HG03135 (cell line): ENCODE results near the gene RCAN2.

Experiments used
- ATAC-seq: cut with Tn5 transposase; IDR thresholded peaks from one replicate; pipeline ENCODE4 v1.9.1; 2021; ENCODE audit warnings: mild to moderate bottlenecking, moderate library complexity; ENCODE audit not compliant: unreplicated experiment

Gene RCAN2

DNA sequence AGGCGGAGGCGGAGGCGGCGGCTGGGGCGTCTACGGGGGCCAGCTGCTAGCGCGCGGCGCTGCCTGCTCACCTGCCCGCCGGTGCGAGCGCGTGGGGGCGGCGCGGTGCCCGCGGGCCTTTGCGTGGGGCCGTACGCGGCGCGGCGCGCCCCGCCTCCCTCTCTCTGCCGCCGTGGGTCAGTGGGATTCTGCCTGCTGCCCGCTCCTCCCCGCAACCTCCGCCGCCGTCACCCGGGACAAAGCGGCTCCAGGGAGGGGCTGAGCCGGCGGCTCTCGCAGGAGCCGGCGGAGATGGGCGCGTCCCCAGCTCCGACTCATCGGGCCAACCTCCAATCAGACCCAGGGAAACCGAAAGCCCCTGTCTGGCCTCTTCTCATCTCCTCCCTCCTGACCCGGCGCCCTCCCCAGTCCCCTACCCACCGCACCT, at the start of gene RCAN2:
Gene RCAN2, minus strand, starts transcription at position 249 of the 427 bp plus-strand sequence.
- no peak for ATAC-seq

DNA sequence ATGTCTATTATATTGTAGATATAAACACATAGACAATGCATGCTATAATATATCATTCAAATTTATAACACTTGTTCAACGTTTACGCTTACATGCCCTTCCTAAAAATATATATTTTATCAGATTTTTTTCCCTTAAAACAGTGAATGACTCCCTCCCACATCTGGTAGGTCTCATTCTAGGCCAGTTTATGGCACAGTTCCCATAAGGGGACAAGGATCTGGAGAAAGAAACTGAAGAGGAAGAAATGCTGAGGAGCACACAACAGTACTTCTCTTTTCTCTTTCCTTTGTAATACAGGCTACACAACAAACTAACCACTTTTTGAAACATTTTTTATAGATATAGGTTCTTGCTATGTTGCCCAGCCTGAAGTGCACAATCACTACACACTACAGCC, 48.6 kb upstream of the RCAN2 start:
- no peak for ATAC-seq

DNA sequence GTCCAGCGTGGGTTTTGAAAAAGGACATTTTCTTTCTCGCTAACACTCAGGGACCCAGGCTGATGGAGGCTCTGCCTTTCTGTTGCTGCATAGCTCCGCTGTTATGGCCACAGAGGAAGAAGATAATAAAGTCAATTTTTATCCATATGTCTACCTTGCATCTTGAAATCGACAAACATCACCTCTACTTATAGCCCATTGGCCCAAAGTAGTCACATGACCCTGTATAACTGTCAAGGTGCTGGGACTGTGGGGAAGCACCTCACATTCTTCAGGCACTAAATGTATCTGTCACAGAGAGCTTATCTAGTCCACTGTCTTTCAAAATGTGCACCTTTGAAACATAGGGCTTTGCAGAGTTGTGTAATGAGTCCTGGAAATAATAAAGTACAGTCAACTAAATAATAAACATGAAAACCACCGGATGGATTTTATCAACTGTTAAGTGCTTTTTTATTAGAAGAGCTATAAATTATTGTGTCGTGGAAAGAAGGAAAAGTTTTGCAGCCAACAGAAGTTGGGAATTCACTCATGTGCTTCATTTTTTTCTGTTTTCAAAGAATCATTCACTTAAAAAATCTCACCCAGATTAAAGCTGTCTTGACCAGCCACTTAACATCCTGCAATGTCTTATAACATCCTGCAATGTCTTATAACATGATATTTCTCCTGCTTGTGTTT, 47.7 kb upstream of the RCAN2 start:
- ATAC-seq: no peak

DNA sequence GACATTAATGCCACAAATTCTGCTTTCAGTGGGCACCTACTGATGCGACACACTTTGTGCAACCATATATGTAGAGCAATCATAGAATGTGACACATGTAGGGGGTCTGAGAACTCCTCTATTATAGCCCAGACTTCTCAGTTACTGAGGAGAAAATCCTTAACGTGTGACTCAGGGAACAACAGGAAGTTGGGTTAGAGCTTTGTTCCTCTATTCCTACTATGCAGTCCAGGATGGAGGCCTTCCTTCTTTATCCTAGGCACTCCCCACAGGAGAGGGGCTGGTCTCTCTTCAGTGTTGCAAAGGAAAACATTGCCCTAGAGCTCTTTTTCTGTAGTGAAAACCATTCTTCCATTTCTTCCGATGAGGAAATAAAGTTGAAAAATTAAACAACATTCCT, 39.6 kb upstream of the RCAN2 start:
- ATAC-seq: no peak

DNA sequence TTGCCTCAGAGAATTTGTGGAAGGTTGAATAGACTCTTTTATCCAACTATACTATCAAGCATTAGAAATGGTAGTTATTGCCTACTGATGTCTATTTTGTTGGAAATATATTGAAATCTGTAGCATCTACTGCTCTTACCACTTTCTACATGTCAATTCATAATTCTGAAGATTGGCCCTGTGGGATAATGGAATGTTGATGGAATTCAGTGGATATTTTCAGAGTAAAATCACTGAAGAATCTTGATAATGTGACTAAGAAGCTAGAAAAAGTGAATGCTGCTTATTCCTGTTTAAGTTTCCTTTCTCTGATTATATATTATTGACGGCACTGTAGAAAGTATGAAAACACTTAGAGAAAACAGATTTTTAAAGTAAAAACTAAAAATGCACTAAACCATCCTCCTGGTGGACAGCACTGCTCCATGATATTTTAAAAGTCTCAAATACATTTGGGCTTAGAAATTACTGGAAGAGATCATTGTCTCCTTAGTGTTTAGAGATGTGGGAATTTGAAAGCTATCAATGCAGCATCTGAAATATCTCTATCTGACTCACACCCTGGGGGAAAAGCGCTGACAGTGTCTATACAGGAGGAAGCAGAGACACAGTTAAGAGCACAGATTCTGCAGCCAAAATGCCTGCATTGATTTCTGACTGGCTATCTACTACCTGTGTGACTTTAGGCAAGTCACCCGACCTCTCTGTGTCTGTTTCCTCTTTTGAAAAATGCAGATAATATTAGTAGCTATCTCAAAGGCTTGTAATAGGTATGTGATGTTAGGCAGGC, 37.9 kb upstream of the RCAN2 start:
- ATAC-seq: no peak

DNA sequence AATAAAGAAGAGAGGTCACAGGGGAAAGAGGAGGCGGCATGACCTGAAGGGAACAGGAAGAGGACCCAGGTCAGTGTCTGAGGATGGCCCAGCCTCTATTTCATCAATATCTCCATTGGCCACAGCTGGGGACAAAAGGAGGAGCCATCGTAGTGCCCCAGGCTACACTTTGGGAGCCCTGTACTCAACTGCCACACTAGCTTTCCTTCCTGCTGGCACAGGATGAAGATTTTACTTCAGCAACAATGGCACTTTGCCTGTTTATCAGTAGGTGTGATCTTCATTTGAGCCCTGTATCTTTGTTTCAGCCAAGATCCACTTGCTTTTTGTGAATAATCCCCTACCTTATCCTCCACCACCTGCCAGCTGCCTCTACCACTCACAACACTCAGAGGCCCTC, 35.4 kb upstream of the RCAN2 start:
- no peak for ATAC-seq

DNA sequence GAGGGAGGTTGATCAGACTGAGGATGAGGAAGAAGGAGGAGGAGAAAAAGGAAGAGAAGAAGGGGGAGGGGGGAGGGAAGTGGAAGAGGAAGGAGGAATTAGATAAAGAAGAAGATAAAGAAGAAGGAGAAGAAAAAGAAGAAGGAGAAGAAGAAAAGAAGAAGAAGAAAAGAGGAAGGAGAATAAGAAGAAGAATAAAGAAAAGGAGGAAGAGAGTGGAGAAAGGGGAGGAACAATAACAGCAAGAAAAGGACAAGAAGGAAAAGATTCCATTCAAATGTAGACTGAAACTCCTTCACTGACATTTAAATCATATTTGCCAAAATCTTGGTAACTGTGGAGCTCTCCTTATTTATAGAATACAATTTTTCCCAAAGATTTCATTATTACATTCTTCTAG, 34.3 kb upstream of the RCAN2 start:
- no peak for ATAC-seq

DNA sequence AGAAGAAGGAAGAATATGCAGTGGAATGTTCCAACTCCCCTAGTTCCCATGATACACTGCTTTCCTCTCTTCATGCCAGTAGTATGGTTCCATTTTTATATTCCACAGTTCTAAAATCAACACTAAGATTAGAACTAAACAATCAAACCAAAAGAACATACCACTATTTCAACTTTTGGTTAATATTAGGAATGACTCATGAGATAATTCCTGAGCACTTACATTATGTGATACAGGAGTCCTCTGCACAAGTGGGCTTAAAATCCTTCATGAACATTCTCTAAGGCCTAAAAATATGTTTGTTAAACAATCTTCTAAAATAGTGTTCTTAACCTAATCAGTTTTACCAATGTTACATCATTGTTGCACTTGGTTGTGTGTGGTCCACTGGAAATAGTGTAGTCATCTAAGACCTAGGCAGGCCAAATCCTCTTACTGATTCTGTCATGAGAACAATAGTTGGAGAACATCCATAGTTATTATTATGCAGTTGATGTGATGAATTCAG, 30.3 kb upstream of the RCAN2 start:
- ATAC-seq: no peak

DNA sequence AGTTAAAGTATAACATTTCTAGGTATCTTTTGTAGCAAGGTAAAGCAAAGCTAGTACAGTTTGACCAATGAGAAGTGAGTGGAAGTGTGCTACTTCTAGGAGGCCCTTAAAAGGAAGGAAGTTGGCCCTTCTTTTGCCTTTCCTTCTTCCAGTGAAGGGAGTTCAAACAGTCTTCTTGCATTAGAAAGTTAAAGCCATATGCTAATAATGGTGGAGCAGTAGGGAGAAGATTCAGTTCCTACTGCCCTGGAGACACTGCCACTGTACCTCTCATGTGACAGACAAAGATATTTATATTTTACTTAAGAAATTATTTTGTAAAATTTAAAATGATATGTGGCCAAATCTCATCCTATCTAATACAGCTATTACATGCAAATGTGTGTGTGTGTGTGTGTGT, 26.0 kb upstream of the RCAN2 start:
- no peak for ATAC-seq

DNA sequence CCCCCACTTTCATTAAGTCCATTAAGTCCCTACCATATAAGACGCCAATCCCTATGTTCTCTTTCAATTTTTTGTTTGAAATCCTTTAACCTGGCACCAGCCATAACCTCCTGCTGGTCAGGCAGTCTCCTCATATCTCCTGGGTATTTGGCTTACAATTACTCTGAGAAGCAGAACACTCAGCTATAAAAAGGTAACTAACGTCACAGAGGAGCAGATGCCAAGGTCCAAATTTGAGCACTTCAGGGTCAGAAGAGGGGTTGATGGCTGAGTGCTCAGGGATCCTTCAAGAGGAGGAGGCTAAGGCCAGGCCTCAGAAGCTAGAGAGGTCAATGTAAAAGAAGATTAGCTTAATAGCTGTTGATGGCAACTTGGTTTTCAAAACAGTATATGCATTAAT, 22.3 kb upstream of the RCAN2 start:
- ATAC-seq: no peak

DNA sequence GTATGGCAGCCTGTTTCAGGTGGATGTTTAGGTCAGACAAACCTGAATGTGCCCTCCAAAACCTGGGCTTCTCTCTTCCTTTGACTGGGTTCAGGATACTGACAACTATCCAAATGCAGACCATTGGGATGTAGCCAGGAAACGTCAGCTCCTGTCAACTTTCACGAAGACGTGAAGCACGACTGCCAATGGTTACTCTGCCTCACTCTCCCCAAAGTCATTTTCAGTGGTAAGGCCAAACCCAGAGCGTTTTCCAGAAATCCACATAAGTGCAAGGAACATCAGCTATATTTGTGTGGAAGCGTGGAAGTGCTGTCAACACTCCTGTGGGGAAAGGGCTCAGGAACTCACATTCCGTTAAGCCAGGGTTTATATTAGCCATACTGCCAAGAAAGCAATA, 20.1 kb upstream of the RCAN2 start:
- ATAC-seq: no peak

DNA sequence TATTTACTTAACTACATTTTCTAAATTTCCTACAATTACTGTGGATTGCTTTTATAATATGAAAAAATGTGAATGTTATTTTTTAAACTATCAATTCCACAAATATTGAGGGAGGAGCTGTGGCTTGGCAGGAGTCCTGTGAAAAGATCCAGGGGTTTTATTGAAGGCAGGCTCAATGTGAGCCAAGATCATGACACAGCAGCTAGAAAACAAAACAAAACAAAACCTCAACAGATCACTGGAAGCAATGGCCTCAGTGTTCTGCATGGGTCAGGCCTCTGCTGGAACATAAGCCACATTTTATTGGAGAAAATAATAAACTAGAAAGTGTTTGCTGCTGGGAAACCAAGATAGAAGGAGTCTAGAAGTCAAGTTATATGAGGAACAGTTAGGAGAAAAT, 19.4 kb upstream of the RCAN2 start:
- no peak for ATAC-seq

DNA sequence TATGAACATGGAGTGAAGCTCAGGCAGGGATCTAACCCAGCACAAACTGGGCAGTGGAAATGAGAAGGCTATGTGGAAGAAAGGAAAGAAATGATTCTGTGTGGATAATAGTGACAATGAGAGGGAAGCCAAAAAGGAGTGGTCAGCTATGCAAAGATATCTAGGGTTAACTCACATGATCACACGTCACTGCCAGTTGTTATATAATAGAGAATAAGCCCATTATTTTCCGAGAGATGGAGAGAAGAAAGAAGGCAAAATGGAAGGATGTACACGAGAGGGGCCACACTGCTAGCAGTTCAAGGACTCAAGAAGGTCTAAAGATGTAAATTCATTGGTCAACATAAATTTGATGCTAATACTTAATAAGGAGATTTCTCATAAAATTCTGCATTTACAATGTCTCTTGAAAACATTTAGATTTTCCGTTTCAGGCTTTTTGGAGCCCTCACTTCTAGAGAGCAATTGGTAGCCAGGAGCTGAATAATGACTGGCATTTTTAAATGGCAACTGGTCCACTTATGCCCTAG, 18.8 kb upstream of the RCAN2 start:
- ATAC-seq: no peak

DNA sequence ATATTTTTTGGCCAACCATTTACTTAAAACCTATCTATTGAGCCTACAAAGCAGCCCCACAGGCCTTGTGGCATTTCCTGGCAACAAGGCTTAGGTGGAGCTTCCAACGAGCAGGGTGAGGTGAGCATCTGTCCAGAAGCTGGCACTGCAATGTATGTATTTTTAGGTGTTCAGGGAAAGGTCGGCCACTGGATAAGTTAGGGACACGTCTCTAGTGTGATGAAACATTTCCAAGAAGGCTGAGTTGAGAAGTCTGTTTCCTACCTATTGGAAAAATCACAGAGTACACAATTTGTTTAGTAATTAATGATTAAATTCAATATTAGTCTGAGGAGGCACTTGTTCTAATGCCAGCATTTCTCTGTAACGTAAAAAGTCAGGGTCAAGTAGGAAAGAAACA, 17.8 kb upstream of the RCAN2 start:
- no peak for ATAC-seq

DNA sequence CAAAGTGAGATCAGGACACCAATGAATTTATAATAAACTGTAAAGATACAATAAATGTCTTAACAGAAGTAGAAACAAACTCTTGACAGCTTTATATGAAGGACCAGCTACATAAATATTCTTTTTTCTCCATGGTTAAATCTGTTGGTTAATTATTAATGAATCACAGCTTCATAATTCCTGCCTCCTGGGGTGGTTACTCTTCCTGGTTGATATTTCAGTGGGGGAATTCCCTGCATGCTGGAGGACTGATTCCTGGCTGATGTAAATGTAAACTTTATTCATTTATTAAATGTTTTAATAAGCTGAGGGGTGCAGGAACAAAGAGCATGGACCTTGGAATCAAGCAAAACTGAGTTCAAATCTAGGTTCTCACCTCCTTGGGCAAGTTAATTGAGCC, 16.2 kb upstream of the RCAN2 start:
- ATAC-seq: no peak

DNA sequence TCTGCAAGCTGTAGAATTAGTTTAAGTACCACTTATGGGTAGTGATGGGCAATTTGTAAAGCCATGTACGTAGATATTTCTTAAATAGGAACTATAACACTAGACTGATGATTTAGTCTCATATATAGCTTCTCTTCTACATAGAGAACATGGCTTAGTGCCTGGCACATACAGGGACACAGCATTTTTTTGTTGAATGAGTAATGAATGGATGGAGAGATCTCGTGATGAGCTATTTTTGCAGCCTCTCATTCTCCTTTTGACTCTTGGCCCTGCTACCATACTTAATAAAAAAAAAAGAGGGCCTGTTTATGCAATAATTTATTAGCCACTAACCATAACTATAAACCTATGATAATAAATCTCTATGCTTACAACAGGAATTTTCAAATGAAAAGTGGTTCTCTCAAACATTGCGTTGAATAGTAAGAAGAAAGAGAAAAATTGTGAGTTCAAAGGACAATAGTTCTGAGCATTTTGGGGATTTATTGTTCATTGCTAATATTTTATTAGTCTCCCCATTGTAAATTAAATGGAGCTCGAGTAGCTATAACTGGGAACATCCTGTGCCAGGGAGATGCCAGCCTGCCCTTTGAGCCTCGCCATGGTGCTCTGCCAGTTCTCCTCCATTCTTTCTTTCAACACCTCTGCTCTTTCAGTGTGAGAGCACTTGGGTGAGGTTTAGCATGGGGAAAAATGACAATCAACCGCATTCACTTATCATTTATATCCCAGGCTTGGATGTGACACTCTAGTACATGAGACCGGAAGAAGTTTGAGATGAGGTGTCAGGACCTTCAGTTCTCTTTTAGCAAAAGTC, 14.7 kb upstream of the RCAN2 start:
- ATAC-seq: no peak

DNA sequence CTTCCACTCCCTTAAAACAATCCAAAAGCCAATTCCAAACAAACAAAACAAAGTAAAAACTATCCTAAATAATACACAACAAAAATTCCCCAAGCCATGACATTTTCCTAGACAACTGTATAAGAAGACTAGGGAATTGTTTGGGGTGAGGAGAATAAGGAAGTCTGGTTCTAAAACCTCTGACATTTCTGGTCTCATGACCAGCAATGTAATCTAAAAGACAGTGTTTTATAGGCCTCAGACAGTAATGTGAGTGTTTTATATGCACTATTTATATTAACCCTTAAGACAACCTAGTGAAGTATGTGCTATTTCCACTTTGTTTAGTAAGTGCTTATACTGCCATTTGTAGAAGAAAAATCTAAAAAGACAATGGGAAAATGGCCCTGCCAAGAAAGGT, 13.0 kb upstream of the RCAN2 start:
- ATAC-seq: no peak

DNA sequence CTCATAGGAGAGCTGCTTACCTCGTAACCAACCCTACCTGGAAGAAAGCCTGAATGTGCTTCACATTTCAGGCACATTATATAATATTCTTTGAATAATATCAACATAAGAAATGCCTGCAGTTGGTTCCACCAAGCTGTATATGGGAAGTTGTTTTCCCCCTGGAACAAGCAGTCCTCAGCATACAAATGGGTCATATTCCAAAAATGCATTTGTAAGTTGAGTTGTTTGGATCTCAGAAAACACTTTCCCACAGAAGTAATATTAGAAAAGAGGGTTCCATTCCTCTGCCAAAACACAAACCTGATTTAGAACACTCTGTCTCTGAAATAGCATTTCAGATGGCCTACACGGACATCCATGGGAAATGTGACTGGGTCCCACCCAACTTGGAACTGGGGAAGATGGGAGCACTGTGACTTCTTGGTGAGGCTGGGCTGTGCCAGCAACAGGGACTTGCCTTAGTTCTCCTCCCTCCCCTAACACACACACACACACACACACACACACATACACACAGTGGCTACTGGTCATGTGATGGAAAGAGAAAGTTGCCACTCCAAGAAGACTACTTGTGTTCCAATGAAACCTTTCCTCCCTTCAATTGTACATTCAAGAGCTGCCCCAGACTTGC, 11.4 kb upstream of the RCAN2 start:
- ATAC-seq: no peak

DNA sequence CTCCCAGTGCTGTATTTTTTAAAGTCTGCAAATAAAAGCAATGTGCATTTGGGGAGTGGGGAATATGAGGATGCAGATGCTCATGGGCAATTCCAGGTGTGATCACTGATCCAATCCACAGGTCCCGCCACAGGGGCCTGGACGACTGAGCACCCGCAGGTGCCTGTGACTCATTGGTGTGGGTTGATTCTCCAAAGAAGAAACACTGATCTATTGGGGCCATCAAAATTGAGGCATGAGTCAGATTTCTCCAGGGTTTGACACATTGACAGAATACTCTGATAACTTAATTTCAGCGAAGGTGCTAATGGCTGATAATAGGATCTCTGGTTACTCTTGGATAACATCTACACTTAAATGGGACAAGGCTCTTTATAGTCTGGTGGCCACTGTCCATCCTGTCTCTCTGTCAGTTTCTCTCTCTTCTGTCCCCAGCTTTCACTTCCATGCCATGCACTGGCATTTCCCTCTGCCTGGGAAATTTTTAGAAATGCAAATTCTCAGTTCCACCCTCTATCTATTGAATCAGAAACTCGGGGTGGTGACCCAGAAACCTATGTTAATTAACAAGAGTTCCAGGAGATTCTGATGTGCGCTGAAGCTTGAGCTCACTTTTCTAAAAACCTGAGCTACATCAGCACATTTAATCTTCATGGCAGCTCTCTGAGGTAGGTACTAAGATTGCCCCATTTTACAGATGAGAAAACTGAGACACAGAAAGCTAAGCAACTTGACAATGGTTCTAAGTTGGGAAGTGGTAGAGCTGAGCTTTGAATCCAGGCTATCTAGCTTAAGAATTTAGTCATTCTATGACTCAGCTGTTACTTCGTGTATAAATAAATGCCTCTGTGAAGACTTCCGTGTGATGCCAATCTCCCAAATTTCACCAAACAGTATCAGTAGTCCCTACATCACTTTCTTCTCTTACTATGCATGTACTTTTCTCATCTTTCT, 10.2 kb upstream of the RCAN2 start:
- no peak for ATAC-seq

DNA sequence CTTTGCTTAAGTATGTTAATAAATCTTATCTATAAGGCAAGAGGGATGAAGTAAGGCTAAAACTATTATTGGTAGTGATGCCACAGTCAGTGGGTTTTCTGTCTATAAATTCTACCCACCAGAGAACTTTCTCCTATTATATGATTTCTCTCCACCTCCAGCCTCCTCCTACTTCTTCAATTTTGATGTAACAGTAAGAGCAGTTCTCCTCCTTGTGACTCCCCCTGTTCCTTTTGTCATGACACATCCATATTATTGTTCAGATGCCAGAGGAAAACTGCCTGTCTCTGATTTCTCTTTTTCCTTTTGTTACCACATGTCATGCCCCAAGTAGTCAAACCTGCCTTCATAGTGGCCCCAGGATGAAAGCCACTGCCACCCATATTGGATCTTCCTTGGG, 9.1 kb upstream of the RCAN2 start:
- ATAC-seq: no peak
